ENCODE results near the gene SGCA. TPM values are rescaled to one million over a fixed set of nuclear protein-coding genes. Genes with fewer than 3 reads are reported as not detected.

SGCA gene
- total RNA-seq, 1 donor from 2014 or later: not detected

DNA sequence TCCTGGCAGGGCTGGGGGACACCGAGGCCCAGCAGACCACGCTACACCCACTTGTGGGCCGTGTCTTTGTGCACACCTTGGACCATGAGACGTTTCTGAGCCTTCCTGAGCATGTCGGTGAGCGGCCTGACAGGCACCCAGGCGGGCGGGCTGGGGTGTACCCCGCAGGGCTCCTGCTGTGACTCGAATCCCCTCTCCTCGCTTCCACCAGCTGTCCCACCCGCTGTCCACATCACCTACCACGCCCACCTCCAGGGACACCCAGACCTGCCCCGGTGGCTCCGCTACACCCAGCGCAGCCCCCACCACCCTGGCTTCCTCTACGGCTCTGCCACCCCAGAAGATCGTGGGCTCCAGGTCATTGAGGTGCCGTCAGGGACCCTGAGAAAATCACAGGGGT lies 1.6 kb downstream of the SGCA start:
- no peak for DNase-seq

DNA sequence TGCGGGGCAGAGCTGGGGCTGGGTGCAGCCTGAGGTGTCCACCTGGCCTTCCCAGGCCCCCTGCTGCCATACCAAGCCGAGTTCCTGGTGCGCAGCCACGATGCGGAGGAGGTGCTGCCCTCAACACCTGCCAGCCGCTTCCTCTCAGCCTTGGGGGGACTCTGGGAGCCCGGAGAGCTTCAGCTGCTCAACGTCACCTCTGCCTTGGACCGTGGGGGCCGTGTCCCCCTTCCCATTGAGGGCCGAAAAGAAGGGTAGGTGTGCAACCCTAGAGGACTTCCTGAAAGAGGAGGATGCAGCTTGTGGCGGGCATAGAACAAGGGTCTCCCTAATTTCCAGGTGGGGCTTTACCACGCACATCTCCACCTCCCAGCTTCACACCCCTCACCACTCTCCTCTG lies 2.5 kb downstream of the SGCA start:
- DNase-seq: no peak

DNA sequence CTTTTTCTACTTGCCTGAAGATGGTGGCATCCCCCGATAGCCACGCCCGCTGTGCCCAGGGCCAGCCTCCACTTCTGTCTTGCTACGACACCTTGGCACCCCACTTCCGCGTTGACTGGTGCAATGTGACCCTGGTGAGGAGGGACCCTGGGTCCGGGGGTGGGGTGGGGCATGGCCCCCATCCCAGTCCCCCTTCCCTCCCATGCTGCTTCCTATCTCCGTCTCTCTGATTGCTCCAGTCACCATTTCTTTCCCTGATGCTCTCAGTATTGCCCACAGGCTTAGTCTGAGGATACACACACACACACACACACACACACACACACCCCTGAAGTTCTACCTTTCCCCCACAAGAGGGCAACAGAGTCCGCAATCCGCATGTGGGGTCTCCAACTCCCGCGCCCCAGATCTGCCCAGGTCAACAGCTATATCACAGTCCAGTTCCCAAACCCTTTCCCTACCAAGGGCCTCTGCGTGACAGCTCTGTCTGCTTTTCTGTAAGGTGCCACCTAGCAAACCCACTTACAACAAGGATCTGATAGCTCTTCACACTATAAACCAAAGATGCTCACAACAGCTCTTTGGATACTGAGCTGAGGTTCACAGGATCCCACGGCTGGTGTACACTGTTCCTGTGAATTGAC lies 3.4 kb downstream of the SGCA start:
- DNase-seq: peak; percentile 22

DNA sequence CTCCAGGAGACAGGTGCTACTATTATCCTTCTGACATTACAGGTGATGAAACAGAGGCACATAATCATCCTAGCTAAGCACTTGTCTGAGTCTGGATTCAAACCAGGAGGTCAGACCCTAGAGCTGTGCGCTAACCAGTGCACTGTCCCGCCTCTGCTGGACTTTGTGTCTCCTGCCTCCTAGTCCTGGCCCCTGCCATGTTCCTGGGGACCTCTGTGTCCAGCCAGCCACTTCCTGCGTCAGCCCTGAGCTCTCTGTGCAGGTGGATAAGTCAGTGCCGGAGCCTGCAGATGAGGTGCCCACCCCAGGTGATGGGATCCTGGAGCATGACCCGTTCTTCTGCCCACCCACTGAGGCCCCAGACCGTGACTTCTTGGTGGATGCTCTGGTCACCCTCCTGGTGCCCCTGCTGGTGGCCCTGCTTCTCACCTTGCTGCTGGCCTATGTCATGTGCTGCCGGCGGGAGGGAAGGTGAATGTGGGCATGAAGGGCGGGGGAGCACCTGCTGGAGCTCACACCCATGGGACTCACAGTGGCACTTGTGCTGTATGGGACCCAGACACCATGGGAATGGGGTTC lies 4.2 kb downstream of the SGCA start:
- no peak for DNase-seq

DNA sequence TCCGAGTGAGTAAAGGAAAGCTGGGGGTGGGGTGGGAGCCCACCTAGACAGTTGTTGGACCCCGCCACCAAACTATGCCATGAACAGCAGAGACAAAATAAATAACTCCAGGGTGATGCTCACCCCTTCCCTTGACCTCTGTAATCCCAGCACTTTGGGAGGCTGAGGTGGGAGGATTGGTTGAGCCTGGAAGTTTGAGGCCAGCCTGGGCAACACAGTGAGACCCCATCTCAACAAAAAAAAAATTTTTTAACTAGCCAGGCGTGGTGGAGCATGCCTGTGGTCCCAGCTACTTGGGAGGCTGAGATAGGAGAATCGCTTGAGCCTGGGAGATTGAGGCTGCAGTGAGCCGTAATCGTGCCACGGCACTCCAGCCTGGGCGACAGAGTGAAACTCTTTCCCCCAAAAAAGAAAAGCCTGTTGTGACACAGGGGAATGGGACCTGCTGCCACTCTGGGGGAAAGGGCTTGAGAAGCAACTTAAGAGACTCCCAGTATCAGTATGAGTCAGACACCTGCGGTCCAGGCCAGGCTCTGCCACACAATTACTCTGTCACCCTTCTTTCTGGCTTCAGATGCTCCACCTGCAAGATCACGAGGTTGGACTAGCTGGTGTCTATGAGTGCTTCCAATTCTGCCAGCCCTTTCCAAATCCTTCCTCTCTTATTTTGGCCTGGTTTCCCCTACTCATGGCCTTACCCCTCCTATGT lies 5.0 kb downstream of the SGCA start:
- DNase-seq: no peak

DNA sequence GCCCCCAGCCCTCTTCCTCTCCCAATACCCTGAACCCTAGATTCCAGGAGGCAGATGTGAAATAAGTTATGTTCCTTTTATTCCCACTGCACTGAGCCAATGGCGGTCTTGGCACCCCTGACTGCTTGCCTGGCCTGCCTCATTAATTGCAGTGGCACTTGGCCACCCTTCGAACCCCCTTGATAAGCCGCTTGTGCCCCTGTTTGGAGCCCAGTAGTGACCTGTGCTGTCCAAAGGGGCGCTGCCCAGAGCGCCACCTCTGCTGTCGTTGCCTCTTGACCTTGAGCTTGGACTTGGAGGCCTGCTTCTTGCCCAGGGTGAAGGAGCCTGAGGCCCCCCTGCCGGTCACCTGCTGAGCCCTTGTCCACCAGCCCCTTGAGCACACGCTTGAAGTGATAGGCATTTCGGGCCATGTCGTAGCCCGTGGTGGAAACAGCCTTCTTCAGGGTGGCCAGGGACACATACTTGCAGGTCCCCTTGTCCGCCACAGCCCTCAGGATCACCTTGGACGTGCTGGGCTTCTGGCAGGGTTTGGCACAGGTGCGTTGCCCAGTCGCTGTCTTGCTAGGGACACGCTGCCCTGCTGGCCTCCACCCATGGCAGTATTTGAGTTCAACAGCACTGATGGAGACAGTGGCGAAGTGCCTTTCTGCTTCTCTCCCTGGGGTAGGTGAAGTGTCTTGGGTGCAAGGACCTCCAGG lies 5.7 kb downstream of the SGCA start:
- DNase-seq: no peak

DNA sequence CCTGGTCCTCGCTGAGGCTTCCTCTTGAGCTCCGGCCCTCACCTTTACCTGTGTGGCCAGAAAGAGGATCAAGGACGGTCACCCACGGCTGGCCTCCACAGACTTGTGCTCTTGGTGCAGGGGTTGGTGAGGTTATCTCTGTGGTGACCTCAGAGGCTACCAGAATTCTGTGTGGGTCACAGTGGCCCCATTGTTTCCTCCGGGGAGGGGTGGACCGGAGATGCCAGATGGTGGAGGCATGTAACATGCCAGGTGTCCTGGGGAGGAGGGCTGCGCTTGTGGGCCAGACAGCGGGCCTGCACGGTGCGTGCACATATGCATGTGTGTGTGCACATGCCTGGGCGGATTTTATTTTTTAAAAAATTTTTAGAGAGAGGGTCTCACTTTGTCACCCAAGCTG lies 6.3 kb downstream of the SGCA start:
- DNase-seq: no peak

DNA sequence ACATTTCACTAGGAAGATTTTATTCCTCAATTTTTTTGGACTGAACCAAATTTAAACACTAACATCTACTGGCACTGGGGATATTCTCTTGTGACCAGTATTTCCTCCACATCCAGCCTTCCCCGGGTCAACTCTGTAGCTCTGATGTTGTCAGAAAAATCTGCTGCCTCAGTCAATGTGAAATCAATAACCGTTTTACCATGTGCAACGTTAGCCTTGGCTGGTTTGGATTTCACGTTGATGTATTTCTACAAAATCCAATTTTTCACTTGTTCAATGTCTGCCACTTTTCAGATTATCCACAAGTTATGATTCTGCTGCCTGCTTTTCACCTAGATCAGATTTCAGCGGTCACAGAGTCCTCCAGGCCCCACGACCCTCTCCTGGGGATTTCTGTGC lies 7.1 kb downstream of the SGCA start:
- no peak for DNase-seq

DNA sequence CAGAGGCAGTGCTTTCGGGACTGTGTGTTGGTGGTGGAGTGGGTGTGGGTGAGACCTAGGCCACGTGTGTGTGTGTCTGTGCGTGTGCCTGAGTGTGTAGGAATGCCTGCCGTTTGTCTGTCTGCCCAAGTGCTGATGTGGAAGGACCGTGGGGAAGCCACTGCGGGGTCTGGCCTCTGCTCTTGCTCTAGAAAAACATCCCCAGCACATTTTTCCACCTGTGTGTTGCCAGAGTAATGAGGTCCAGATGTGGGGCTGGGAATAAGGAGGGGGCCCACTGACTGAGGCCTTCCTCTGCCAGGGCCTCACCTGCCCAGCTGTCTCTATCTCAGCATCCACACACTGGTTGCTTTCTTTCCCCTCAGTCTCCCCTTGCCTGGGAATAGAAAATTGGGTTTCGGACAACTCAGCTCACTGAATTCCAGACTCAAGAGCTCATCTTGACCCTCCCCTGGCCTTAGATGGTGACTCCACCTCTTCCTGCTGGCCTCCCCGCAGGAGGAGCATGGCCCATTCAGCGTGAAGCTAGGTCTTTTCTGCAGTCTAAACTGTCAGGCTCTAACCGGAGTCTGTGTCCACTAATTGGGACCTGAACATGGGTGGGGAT lies 7.6 kb downstream of the SGCA start:
- no peak for DNase-seq

DNA sequence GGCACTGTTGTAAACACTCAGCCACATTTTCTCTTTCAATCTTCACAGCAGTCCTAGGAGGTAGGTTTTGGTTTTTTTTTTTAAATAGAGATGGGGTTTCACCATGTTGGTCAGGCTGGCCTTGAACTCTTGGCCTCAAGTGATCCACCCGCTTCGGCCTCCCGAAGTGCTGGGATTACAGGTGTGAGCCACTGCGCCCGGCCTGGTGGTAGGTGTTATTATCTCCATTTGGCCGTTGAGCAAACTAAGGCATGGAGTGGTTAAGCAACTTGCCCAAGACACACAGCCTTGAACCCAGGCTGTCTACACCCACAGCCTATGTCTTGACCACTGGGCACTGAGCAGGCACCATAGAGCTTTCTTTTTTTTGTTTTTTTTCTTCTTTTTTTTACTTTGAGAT lies 8.6 kb downstream of the SGCA start:
- no peak for DNase-seq

DNA sequence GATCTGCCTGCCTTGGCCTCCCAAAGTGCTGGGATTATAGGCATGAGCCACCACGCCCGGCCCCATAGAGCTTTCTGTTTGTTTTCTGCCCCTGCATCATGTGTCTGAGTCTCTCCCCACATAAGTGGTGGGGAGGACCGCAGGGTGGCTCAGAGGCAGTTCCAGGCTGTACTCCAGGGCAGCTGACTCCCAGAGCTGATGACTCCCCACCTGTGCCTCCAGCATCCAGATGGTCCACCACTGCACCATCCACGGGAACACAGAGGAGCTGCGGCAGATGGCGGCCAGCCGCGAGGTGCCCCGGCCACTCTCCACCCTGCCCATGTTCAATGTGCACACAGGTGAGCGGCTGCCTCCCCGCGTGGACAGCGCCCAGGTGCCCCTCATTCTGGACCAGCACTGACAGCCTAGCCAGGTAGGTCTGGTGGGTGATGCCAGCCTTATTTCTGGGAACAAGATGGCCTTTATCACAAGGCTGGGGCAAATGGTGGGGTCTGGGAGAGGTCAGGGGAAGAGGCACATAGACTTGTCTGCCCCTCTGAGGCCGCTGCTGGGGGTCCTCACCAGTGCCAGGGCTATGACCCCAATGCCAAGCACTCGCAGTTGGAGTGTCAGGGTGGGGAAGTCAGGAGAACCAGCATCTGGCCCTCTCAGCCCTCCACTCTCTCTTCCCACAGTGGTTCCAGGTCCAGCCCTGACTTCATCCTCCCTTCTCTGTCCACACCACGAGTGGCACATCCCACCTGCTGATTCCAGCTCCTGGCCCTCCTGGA lies 9.4 kb downstream of the SGCA start:
- DNase-seq: no peak

DNA sequence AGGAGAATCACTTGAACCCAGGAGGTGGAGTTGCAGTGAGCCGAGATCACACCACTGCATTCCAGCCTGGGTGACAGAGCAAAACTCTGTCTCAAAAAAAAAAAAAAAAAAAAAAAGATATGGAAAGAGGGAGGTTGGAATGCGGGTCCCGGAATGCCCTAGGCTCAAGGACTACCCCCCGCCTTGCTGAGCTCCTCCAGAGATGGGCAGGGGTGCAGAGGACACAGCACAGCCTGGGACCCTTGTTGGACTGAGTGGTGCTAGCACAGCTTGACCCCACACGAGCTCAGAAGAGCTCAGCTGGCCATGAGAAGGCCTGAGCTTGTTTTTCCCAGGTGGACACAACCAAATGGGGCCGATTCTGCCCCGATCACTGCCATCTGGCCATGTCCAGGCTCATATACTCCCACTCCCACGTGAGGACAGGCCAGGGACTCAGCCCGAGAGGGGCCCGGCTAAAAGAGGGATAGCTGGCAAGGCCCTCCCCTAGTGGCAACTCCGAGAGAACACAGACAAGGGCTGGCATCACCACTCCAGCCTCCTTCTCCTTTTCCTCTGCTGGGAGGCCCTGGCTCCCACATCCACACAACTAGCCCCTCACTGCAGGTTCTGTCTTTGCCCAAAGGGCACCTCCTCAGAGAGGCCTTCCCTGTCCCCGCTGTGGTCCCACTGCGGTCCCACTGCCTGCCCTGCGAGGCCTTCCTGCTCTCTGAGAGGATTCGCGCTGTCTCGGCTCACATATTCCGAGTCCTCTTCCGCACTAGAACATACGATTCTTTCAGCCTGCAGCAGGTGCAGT lies 11.0 kb downstream of the SGCA start:
- no peak for DNase-seq

DNA sequence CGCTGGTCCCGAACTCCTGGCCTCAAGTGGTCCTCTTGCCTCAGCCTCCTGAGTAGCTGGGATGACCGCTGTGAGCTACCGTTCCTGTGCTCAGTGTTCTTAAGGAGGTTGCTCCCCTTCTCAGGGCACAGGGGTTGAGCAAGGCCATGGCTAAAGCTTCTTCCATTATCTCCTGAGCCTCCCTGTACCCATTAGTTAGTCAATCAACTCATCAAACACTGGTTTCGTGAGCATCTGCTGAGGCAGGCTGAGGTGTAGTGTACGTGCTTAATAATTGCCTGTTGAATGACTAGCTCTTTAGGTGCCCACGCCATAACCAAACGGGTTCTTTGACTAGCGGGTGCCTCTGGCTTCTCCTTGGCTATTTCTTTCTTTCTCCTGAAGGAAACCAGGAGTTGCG lies 11.7 kb downstream of the SGCA start:
- no peak for DNase-seq

DNA sequence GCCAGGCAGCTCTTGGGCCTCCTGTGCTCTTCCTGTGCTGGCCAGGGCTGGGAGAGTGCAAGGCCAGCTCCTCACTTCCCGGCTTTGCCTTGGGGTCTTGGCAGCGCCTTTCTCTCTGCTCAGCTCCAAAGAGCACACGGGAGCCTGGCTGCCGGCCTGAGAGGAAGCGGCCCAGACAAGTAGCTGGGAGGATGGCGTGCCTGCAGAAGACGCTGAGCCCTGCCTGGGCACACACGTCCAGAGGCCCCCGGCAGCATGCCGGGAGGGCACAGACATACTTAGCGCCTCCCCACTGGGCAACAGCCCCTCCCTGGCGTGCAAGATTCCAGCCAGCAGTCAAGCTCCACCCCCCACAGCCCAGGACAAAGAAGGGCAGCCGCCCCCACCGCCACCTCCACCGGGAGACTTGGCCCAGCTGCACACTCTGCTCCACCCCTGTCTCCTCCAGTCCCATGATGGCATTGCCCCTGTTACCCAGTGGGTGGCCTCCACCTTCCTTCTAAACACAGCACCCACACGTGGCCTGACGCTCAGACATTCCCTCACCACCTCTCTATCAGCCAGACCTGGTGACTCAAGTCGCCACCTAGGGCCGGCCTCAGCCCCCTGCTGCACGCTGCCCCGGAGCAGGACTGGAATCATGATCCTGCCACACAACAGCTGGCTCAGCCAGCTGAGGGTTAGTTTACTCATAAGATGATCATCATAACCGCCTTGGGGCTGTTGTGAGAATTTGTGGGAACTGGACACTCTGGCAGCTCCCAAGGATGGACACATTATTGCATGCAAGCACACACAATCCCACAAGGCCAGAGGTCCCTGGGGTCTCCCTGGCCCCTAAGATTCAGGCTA lies 12.4 kb downstream of the SGCA start:
- no peak for DNase-seq

DNA sequence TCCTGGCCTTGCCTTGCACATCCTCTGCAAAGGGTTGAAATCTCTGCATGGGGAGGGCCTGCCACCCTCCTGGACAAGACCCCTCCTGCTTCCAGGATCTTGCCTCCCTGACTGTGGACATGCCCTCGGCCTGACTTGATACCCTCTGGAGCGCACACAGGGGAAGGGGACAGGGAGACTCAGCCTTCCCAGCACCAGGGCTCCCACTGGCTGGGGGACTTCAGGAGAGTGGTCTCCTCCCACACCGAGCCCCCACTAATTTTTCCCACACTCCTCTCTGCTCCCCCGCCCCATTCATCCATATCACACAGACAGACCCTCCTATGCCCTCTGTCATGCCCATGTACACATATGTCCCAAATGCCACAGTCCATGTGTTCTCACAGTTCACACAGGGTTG lies 14.3 kb downstream of the SGCA start:
- no peak for DNase-seq

DNA sequence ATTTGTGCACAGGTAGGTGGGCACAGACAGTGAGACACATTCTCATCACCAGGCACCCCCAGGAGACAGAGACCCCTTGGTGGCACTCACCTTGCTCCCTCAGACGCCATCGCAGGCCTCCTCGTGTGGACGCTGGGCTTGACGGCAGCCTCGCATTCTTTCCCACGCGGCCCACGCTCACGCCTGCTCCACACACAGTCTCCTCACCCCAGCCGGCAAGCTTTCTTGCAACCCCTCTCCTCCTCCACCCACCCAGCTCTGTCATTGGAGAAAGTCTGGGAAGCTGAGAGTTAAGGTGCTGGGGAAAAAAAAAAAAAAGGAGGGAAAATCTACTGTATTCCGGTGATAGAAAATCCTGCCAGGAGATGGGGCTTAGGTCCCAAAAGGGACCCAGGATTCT lies 14.8 kb downstream of the SGCA start:
- no peak for DNase-seq

DNA sequence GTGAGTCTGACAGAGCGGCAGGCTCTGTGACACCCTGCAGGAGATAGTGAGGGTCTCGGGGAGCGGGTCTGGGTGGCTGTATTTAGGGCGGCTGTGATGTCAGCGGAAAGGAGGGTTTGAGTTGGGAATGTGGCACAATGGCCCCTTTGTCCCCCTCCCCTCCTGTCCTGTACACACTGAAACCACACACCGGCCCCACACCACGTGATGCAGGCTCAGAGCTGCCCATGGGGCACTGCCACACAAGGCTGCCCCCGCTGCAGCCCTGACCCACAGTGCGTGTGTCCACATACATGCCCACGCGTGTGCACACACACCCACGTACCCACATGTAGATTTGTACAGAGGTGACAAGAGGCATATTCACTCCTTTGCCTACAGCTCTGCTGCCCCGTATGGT lies 15.3 kb downstream of the SGCA start:
- DNase-seq: no peak

DNA sequence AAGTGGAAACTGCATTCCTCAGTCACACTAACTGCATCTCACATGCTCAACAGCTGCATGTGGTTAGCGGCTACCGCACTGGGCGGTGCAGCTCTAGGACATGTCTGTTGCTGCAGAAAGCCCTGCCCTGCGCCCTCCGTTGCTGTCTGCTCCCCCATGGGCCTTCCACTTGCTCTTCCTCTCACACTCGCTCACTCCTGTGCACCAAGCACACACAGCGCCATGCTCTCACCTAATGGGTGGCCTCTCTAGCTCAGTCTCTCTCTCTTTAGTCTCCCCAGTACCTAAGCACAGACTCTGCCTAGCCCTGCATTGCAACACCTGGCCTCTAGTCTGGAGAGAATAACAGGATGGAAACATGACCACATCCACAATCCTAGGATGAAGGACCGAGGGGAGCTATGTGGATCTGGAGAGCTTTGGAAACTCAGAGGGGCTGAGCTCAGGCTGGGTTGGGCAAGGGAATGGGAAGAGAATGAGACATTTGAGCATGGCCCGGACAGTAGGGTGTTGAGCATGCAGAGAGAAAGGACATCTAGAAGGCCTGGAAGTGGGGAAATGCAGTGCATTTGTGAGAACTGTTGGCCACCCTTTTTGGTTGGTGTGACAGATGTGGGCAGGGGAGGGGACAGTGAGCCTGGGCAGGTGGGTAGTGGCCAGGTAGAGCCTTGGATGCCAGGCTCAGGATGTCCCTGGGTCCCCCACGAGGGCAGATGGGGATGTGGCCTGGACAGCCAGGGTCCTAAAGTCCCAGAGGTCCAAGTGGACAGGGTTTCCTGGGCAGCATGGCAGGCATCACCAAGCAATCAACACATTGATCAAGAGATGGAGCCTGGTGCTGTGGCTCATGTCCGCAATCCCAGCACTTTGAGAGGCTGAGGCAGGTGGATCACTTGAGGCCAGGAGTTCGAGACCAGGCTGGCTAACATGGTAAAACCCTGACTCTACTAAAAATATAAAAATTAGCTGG lies 16.1 kb downstream of the SGCA start:
- no peak for DNase-seq

DNA sequence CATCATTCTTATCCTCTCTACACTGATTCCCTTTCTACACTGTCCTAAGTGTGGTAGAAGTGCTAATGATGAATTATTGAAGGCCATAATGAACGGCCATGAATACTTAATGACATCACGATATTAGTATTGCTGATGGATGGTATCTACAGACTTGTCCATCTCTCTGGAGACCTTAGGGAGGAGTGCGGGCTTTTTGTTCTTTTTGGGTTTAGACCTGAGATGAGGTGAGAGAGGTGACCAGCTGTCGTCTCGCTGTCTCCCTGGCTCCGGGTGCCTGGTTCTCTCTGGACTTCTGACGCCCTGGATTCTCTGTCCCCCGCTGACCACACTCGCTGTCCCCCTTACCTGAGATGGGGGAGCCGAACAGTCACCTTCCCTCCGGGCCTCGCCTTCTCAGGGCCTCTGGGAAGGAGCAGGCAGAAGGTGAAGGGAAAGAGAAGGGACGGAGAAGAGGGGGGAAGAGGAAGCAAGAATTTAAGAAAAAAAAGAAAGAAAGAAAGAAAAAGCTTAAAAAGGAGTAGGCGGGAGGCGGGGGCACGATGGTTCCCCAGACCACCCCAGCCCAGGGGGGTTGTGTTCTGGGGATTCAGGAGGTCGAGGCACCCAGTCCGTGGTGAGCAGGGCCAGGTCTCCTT lies 17.1 kb downstream of the SGCA start:
- DNase-seq: no peak

Measured in occipital lobe (tissue), 2 donors.